ENCODE measurements around the gene MTRR.

Gene MTRR

GRCh38 chr5:7849681-7850394 lies 19.1 kb upstream of the MTRR start:
- peak; percentile 37 for DNase-seq (ENCODE audit: low spot score)
- TF ChIP-seq CTCF (IDR thresholded peaks at IDR 0.05; ENCODE audit: extremely low read depth, missing control alignments): no peak

- TF ChIP-seq CTCF (IDR thresholded peaks at IDR 0.05; ENCODE audit: extremely low read depth, missing control alignments): no peak
- DNase-seq (ENCODE audit: low spot score): peak; percentile 38
Observed at GRCh38 chr5:7850395-7851239, 18.3 kb upstream of the MTRR start, which contains the start of gene CFAP90. TSS of gene CFAP90 (minus strand) at chr5:7851133. CDS start at chr5:7851021, 112 bp downstream.

- peak; percentile 19 for DNase-seq (ENCODE audit: low spot score)
- no peak for TF ChIP-seq CTCF (IDR thresholded peaks at IDR 0.05; ENCODE audit: extremely low read depth, missing control alignments)
Observed at GRCh38 chr5:7851240-7851592, 17.7 kb upstream of the MTRR start.

- no peak for TF ChIP-seq CTCF (IDR thresholded peaks at IDR 0.05; ENCODE audit: extremely low read depth, missing control alignments)
- DNase-seq (ENCODE audit: low spot score): peak; percentile 17
Observed at GRCh38 chr5:7851617-7852289, 17.2 kb upstream of the MTRR start.

GRCh38 chr5:7852542-7852941 lies 16.4 kb upstream of the MTRR start:
- DNase-seq (ENCODE audit: low spot score): no peak
- no peak for TF ChIP-seq CTCF (IDR thresholded peaks at IDR 0.05; ENCODE audit: extremely low read depth, missing control alignments)

- TF ChIP-seq CTCF (IDR thresholded peaks at IDR 0.05; ENCODE audit: extremely low read depth, missing control alignments): no peak
- DNase-seq (ENCODE audit: low spot score): no peak
Observed at GRCh38 chr5:7852988-7853387, 16.0 kb upstream of the MTRR start.

GRCh38 chr5:7855611-7856010 lies 13.3 kb upstream of the MTRR start:
- DNase-seq (ENCODE audit: low spot score): no peak
- no peak for TF ChIP-seq CTCF (IDR thresholded peaks at IDR 0.05; ENCODE audit: extremely low read depth, missing control alignments)

All from GM20000 (cell line).